ENCODE measurements around the gene TMPRSS11F.

- TF ChIP-seq CTCF (IDR thresholded peaks at IDR 0.05; ENCODE audit: low read depth, low read length, poor library complexity, severe bottlenecking) (no peak), EZH2phosphoT487 (IDR thresholded peaks at IDR 0.05; ENCODE audit: borderline replicate concordance, low read length) (no peak)
Observed at GRCh38 chr4:68038272-68038671, 91.4 kb downstream of the TMPRSS11F start.
